Fibroblast of skin of scalp (primary cell): ENCODE measurements around the gene MEGF11.

Experiments used
- DNase-seq: peaks from one replicate; pipeline ENCODE4 v3.0.0-alpha.2; 2013

The MEGF11 gene

GRCh38 chr15:65913631-65914199 is 339.8 kb downstream of the MEGF11 start:
- no peak for DNase-seq

GRCh38 chr15:65912235-65912634 is 341.3 kb downstream of the MEGF11 start:
- no peak for DNase-seq

- DNase-seq, result no peak
Observed at GRCh38 chr15:65910341-65910740, 343.2 kb downstream of the MEGF11 start.

GRCh38 chr15:65909831-65910230 is 343.7 kb downstream of the MEGF11 start:
- DNase-seq, result no peak

GRCh38 chr15:65908876-65909275 is 344.7 kb downstream of the MEGF11 start:
- DNase-seq, result no peak

GRCh38 chr15:65907661-65908060 is 345.9 kb downstream of the MEGF11 start:
- no peak for DNase-seq

GRCh38 chr15:65906396-65906795 is 347.2 kb downstream of the MEGF11 start:
- no peak for DNase-seq

- no peak for DNase-seq
Observed at GRCh38 chr15:65904301-65904700, 349.2 kb downstream of the MEGF11 start.

GRCh38 chr15:65903296-65904073 is 350.1 kb downstream of the MEGF11 start:
- peak; percentile 18 for DNase-seq

GRCh38 chr15:65902373-65902772 is 351.2 kb downstream of the MEGF11 start:
- DNase-seq, result no peak

- DNase-seq, result no peak
Observed at GRCh38 chr15:65901836-65902235, 351.7 kb downstream of the MEGF11 start.

- DNase-seq, result no peak
Observed at GRCh38 chr15:65901336-65901735, 352.2 kb downstream of the MEGF11 start.

- no peak for DNase-seq
Observed at GRCh38 chr15:65900488-65900887, 353.1 kb downstream of the MEGF11 start.

GRCh38 chr15:65896236-65896635 is 357.3 kb downstream of the MEGF11 start:
- DNase-seq, result no peak

GRCh38 chr15:65893060-65893459 is 360.5 kb downstream of the MEGF11 start:
- DNase-seq, result no peak

- no peak for DNase-seq
Observed at GRCh38 chr15:65888981-65889380, 364.6 kb downstream of the MEGF11 start.

GRCh38 chr15:65887565-65887964 is 366.0 kb downstream of the MEGF11 start:
- DNase-seq, result no peak

- DNase-seq, result no peak
Observed at GRCh38 chr15:65885668-65886218, 367.8 kb downstream of the MEGF11 start.

GRCh38 chr15:65884511-65884910 is 369.0 kb downstream of the MEGF11 start:
- DNase-seq, result no peak

- DNase-seq, result no peak
Observed at GRCh38 chr15:65883571-65883970, 370.0 kb downstream of the MEGF11 start.

GRCh38 chr15:65881766-65882434 is 371.6 kb downstream of the MEGF11 start:
- no peak for DNase-seq

GRCh38 chr15:65877749-65878148 is 375.8 kb downstream of the MEGF11 start:
- DNase-seq, result no peak

- DNase-seq, result no peak
Observed at GRCh38 chr15:65875458-65875857, 378.1 kb downstream of the MEGF11 start.

GRCh38 chr15:65873256-65873655 is 380.3 kb downstream of the MEGF11 start:
- no peak for DNase-seq
